Cerebellar cortex (tissue), 1 donor: ENCODE data around the gene GGNBP2.
A peak's percentile ranks its signal among the peaks of the same experiment; 100 is the strongest.
"Not testable (repeated sequence)": the region's sequence is repeated elsewhere in the genome, so short reads cannot be mapped to it uniquely, and the experiment has no call there.

Source experiments
- DNase-seq: peaks from one replicate; pipeline ENCODE4 v3.0.0-alpha.2; 2015; ENCODE audit warnings: low spot score

The GGNBP2 gene

GRCh38 chr17:36544307-36545076, at the start of gene GGNBP2:
Gene GGNBP2, plus strand, starts transcription at chr17:36544919. Its CDS starts 806 bp downstream, at chr17:36545725.
- peak; percentile 92 for DNase-seq

GRCh38 chr17:36495076-36495578, 49.6 kb upstream of the GGNBP2 start:
- DNase-seq, result no peak

- DNase-seq, result peak; percentile 16
Observed at GRCh38 chr17:36496018-36496789, 48.5 kb upstream of the GGNBP2 start.

GRCh38 chr17:36498155-36498554, 46.6 kb upstream of the GGNBP2 start:
- DNase-seq, result no peak

GRCh38 chr17:36498560-36499300, 46.0 kb upstream of the GGNBP2 start:
- no peak for DNase-seq

- DNase-seq, result no peak
Observed at GRCh38 chr17:36500745-36501225, 43.9 kb upstream of the GGNBP2 start.

- DNase-seq, result no peak
Observed at GRCh38 chr17:36501351-36501750, 43.4 kb upstream of the GGNBP2 start.

- DNase-seq, result no peak
Observed at GRCh38 chr17:36501963-36502362, 42.8 kb upstream of the GGNBP2 start.

- no peak for DNase-seq
Observed at GRCh38 chr17:36503456-36504155, 41.1 kb upstream of the GGNBP2 start.

- DNase-seq, result no peak
Observed at GRCh38 chr17:36504156-36504545, 40.6 kb upstream of the GGNBP2 start.

GRCh38 chr17:36505171-36505570, 39.5 kb upstream of the GGNBP2 start:
- no peak for DNase-seq

GRCh38 chr17:36506249-36506826, 38.4 kb upstream of the GGNBP2 start:
- no peak for DNase-seq

- no peak for DNase-seq
Observed at GRCh38 chr17:36506831-36507230, 37.9 kb upstream of the GGNBP2 start.

- no peak for DNase-seq
Observed at GRCh38 chr17:36507266-36507665, 37.5 kb upstream of the GGNBP2 start.

- not testable (repeated sequence) for DNase-seq
Observed at GRCh38 chr17:36508439-36508838, 36.3 kb upstream of the GGNBP2 start.

- no peak for DNase-seq
Observed at GRCh38 chr17:36509272-36509985, 35.3 kb upstream of the GGNBP2 start.

GRCh38 chr17:36510636-36511035, 34.1 kb upstream of the GGNBP2 start:
- DNase-seq, result no peak

GRCh38 chr17:36511216-36511615, 33.5 kb upstream of the GGNBP2 start:
- no peak for DNase-seq

GRCh38 chr17:36512641-36513040, 32.1 kb upstream of the GGNBP2 start:
- DNase-seq, result no peak

- no peak for DNase-seq
Observed at GRCh38 chr17:36514856-36515255, 29.9 kb upstream of the GGNBP2 start.

- DNase-seq, result no peak
Observed at GRCh38 chr17:36515837-36516236, 28.9 kb upstream of the GGNBP2 start.
